HEK293T (cell line): ENCODE data around the gene CD151.

Experiments
- ARNT ChIP-seq: fragments of 450-650 bp; IDR thresholded peaks from 2 replicates; pipeline ENCODE4 v1.6.1; 2017; ENCODE audit warnings: mild to moderate bottlenecking
- BHLHE40 ChIP-seq: fragments of 450-650 bp; IDR thresholded peaks from 2 replicates; pipeline ENCODE4 v1.6.1; 2016; ENCODE audit warnings: mild to moderate bottlenecking, moderate library complexity, borderline replicate concordance
- ELF4 ChIP-seq: fragments of 450-650 bp; IDR thresholded peaks from 2 replicates; pipeline ENCODE4 v1.6.1; 2017; ENCODE audit warnings: antibody characterized with exemption
- FOXA1 ChIP-seq: fragments of 450-650 bp; IDR thresholded peaks from 2 replicates; pipeline ENCODE4 v1.6.1; 2016; ENCODE audit warnings: mild to moderate bottlenecking
- FOXK2 ChIP-seq: fragments of 450-650 bp; IDR thresholded peaks from 2 replicates; pipeline ENCODE4 v1.6.1; 2016; ENCODE audit warnings: mild to moderate bottlenecking
- FOXM1 ChIP-seq: fragments of 450-650 bp; IDR thresholded peaks from 2 replicates; pipeline ENCODE4 v1.6.1; 2017; ENCODE audit warnings: mild to moderate bottlenecking, borderline replicate concordance
- HDGF ChIP-seq: fragments of 450-650 bp; IDR thresholded peaks from 2 replicates; pipeline ENCODE4 v1.6.1; 2017; ENCODE audit warnings: antibody characterized with exemption, borderline replicate concordance
- LEF1 ChIP-seq: fragments of 450-650 bp; IDR thresholded peaks from 2 replicates; pipeline ENCODE4 v1.6.1; 2017; ENCODE audit warnings: mild to moderate bottlenecking, borderline replicate concordance
- NFRKB ChIP-seq: fragments of 450-650 bp; IDR thresholded peaks from 2 replicates; pipeline ENCODE4 v1.6.1; 2016; ENCODE audit warnings: mild to moderate bottlenecking, moderate library complexity
- PKNOX1 ChIP-seq: fragments of 450-650 bp; IDR thresholded peaks from 2 replicates; pipeline ENCODE4 v1.6.1; 2016
- SP1 ChIP-seq: fragments of 450-650 bp; IDR thresholded peaks from 2 replicates; pipeline ENCODE4 v1.6.1; 2017
- SUZ12 ChIP-seq: fragments of 450-650 bp; IDR thresholded peaks from 2 replicates; pipeline ENCODE4 v1.6.1; 2016; ENCODE audit warnings: mild to moderate bottlenecking
- ZNF384 ChIP-seq: fragments of 450-650 bp; IDR thresholded peaks from 2 replicates; pipeline ENCODE4 v1.6.1; 2016

GRCh38 chr11:809287-810039, 23.3 kb upstream of the CD151 start, which contains the start of gene RPLP2:
- TF ChIP-seq NFRKB = no peak
- TF ChIP-seq BHLHE40 = no peak
- peak; percentile 90 for TF ChIP-seq ELF4
- TF ChIP-seq FOXK2 = no peak
- no peak for TF ChIP-seq SP1
- TF ChIP-seq HDGF = peak; percentile 85; the same call in 1 of the 2 replicates
- TF ChIP-seq ZNF384 = no peak
- no peak for TF ChIP-seq ARNT
- no peak for TF ChIP-seq FOXA1
- no peak for TF ChIP-seq LEF1
- TF ChIP-seq PKNOX1 = peak; percentile 35; the same call in 1 of the 2 replicates
- no peak for TF ChIP-seq SUZ12
- no peak for TF ChIP-seq FOXM1
